ENCODE data around the gene CLCN4. TPM values are rescaled to one million over a fixed set of nuclear protein-coding genes. Genes with fewer than 3 reads are reported as not detected.
A peak's percentile ranks its signal among the peaks of the same experiment; 100 is the strongest.

Gene CLCN4
- total RNA-seq, 4 donors from 2014 or later, result 0.88 to 3.6 (median 1.5) TPM

GRCh38 chrX:10168226-10168625, 11.5 kb downstream of the CLCN4 start:
- DNase-seq, result no peak

DNA sequence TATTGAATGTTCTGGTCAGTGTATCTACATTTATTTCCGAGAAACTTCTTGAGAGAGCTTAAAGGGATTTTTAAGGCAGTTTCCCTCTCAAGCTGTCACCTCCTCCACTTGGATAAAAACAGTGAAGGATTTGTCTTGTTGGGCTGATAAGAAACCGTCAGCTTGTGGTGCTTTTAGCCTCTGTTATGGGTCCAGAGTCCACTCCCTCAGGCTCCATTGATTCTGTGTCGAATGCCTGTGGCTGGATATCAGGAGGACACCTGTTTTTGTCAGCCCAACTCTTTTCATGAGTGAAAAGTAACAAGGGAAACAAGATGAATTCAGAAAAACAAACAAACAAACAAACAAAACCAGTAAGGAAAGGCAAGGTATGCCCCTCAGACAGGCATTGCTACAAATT, 12.4 kb downstream of the CLCN4 start:
- Histone ChIP-seq H3K27me3 (no peaks in the 10 kb centered on the region), H3K36me3 (no peaks in the 10 kb centered on the region), H3K27ac (no peak overlapping the region), H3K4me1 (no peaks in the 10 kb centered on the region), H3K9me3 (no peaks in the 10 kb centered on the region), H3K4me3 (no peak overlapping the region)
- TF ChIP-seq, protein P1, sequence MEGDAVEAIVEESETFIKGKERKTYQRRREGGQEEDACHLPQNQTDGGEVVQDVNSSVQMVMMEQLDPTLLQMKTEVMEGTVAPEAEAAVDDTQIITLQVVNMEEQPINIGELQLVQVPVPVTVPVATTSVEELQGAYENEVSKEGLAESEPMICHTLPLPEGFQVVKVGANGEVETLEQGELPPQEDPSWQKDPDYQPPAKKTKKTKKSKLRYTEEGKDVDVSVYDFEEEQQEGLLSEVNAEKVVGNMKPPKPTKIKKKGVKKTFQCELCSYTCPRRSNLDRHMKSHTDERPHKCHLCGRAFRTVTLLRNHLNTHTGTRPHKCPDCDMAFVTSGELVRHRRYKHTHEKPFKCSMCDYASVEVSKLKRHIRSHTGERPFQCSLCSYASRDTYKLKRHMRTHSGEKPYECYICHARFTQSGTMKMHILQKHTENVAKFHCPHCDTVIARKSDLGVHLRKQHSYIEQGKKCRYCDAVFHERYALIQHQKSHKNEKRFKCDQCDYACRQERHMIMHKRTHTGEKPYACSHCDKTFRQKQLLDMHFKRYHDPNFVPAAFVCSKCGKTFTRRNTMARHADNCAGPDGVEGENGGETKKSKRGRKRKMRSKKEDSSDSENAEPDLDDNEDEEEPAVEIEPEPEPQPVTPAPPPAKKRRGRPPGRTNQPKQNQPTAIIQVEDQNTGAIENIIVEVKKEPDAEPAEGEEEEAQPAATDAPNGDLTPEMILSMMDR (IDR thresholded peaks at IDR 0.05), result no peak
- no peak for TF ChIP-seq POLR2A (IDR thresholded peaks at IDR 0.05)
- no peak for DNase-seq
- intact Hi-C loops (cut with DNase I; ENCODE audit: low total_unique reads), result no loop called here

More at GRCh38 chrX:10168226-10168625, 11.5 kb downstream of the CLCN4 start:
- intact Hi-C loops (cut with DNase I; ENCODE audit: low total_unique reads), result no loop called here
- TF ChIP-seq, protein P1 (IDR thresholded peaks at IDR 0.05), result no peak
- no peak for TF ChIP-seq POLR2A (IDR thresholded peaks at IDR 0.05)
- Histone ChIP-seq H3K4me1 (no peaks in the 10 kb centered on the region), H3K27me3 (no peaks in the 10 kb centered on the region), H3K27ac (no peak overlapping the region), H3K9me3 (no peaks in the 10 kb centered on the region), H3K4me3 (no peak overlapping the region), H3K36me3 (no peaks in the 10 kb centered on the region)

- Histone ChIP-seq H3K27ac (no peak overlapping the region), H3K4me3 (no peak overlapping the region), H3K4me1 (no peaks in the 10 kb centered on the region), H3K27me3 (no peaks in the 10 kb centered on the region), H3K36me3 (no peaks in the 10 kb centered on the region), H3K9me3 (no peaks in the 10 kb centered on the region)
- DNase-seq, result no peak
- TF ChIP-seq, protein P1 (IDR thresholded peaks at IDR 0.05), result no peak
- no peak for TF ChIP-seq POLR2A (IDR thresholded peaks at IDR 0.05)
- intact Hi-C loops (cut with DNase I; ENCODE audit: low total_unique reads), result no loop called here
Observed at GRCh38 chrX:10171249-10171648, 14.5 kb downstream of the CLCN4 start.

GRCh38 chrX:10172877-10173276, 16.1 kb downstream of the CLCN4 start:
- no peaks in the 10 kb centered on the region for H3K4me1 ChIP-seq
- H3K9me3 ChIP-seq, result no peaks in the 10 kb centered on the region
- H3K27me3 ChIP-seq, result no peaks in the 10 kb centered on the region
- no peak for DNase-seq
- no peak overlapping the region for H3K4me3 ChIP-seq
- intact Hi-C loops (cut with DNase I; ENCODE audit: low total_unique reads), result no loop called here
- no peaks in the 10 kb centered on the region for H3K36me3 ChIP-seq
- TF ChIP-seq, protein P1 (IDR thresholded peaks at IDR 0.05), result no peak
- TF ChIP-seq POLR2A (IDR thresholded peaks at IDR 0.05), result no peak
- peak overlapping the region; percentile 65 to 82 for H3K27ac ChIP-seq

- no peaks in the 10 kb centered on the region for H3K9me3 ChIP-seq
- H3K4me3 ChIP-seq, result no peak overlapping the region
- H3K27ac ChIP-seq, result peak overlapping the region; percentile 65 to 82
- H3K36me3 ChIP-seq, result no peaks in the 10 kb centered on the region
- intact Hi-C loops (cut with DNase I; ENCODE audit: low total_unique reads), result no loop called here
- no peaks in the 10 kb centered on the region for H3K4me1 ChIP-seq
- TF ChIP-seq, protein P1 (IDR thresholded peaks at IDR 0.05), result no peak
- TF ChIP-seq POLR2A (IDR thresholded peaks at IDR 0.05), result no peak
- no peaks in the 10 kb centered on the region for H3K27me3 ChIP-seq
- peak; percentile 78 to 82 for DNase-seq
Observed at GRCh38 chrX:10173331-10173900, 16.6 kb downstream of the CLCN4 start.
